Ishikawa (cell line): ENCODE results near the gene GRIN2A.

Experiments used
- CEBPB ChIP-seq: IDR thresholded peaks from 2 replicates; pipeline ENCODE4 v1.6.1; 2012
- CREB1 ChIP-seq: IDR thresholded peaks from 2 replicates; pipeline ENCODE4 v1.6.1; 2012; ENCODE audit warnings: low read depth
- EGR1 ChIP-seq: IDR thresholded peaks from 2 replicates; pipeline ENCODE4 v1.6.1; 2012
- EP300 ChIP-seq: IDR thresholded peaks from 2 replicates; pipeline ENCODE4 v1.6.1; 2012; ENCODE audit warnings: borderline replicate concordance
- FOXM1 ChIP-seq: IDR thresholded peaks from 2 replicates; pipeline ENCODE4 v1.6.1; 2012; ENCODE audit warnings: low read depth, borderline replicate concordance
- MAX ChIP-seq: IDR thresholded peaks from 2 replicates; pipeline ENCODE4 v1.6.1; 2012
- NFIC ChIP-seq: IDR thresholded peaks from 2 replicates; pipeline ENCODE4 v1.6.1; 2012
- RAD21 ChIP-seq: IDR thresholded peaks from 2 replicates; pipeline ENCODE4 v1.6.1; 2012; ENCODE audit warnings: low read depth
- REST ChIP-seq: IDR thresholded peaks from 2 replicates; pipeline ENCODE4 v1.6.1; 2012; ENCODE audit warnings: low read depth, mild to moderate bottlenecking
- TAF1 ChIP-seq: IDR thresholded peaks from 2 replicates; pipeline ENCODE4 v1.6.1; 2012; ENCODE audit warnings: low read depth, mild to moderate bottlenecking
- TCF12 ChIP-seq: IDR thresholded peaks from 2 replicates; pipeline ENCODE4 v1.6.1; 2012; ENCODE audit warnings: low read depth
- TEAD4 ChIP-seq: IDR thresholded peaks from 2 replicates; pipeline ENCODE4 v1.6.1; 2012
- USF1 ChIP-seq: IDR thresholded peaks from 2 replicates; pipeline ENCODE4 v1.6.1; 2012
- YY1 ChIP-seq: IDR thresholded peaks from 2 replicates; pipeline ENCODE4 v1.6.1; 2012; ENCODE audit warnings: low read depth
- ZBTB7A ChIP-seq: IDR thresholded peaks from 2 replicates; pipeline ENCODE4 v1.6.1; 2012; ENCODE audit warnings: low read depth

Gene GRIN2A

GRCh38 chr16:9969580-9969979 is 212.6 kb downstream of the GRIN2A start:
- TF ChIP-seq ZBTB7A (no peak), REST (no peak), RAD21 (no peak), FOXM1 (no peak), CREB1 (no peak), NFIC (no peak), YY1 (no peak), TEAD4 (no peak), EGR1 (no peak), MAX (no peak), USF1 (no peak), TAF1 (no peak), TCF12 (no peak), CEBPB (no peak), EP300 (no peak)

GRCh38 chr16:9966569-9967157 is 215.6 kb downstream of the GRIN2A start:
- TF ChIP-seq USF1: no peak
- no peak for TF ChIP-seq MAX

- no peak for TF ChIP-seq CEBPB
- no peak for TF ChIP-seq YY1
- TF ChIP-seq TEAD4: no peak
- TF ChIP-seq EP300: no peak
- no peak for TF ChIP-seq REST
- no peak for TF ChIP-seq TAF1
- TF ChIP-seq FOXM1: no peak
- no peak for TF ChIP-seq RAD21
- TF ChIP-seq ZBTB7A: no peak
- no peak for TF ChIP-seq EGR1
- no peak for TF ChIP-seq USF1
- TF ChIP-seq NFIC: no peak
- no peak for TF ChIP-seq CREB1
- TF ChIP-seq TCF12: no peak
- no peak for TF ChIP-seq MAX
Observed at GRCh38 chr16:9965079-9965478, 217.1 kb downstream of the GRIN2A start.

- TF ChIP-seq ZBTB7A (no peak), MAX (no peak), EP300 (no peak), FOXM1 (no peak), USF1 (no peak), CREB1 (no peak), TAF1 (no peak), EGR1 (no peak)
Observed at GRCh38 chr16:9964426-9964825, 217.8 kb downstream of the GRIN2A start.

- TF ChIP-seq TEAD4 (no peak), TAF1 (no peak), ZBTB7A (no peak), TCF12 (no peak), RAD21 (no peak), USF1 (no peak), EP300 (no peak), MAX (no peak), YY1 (no peak), NFIC (no peak), CREB1 (no peak), CEBPB (no peak), REST (no peak), EGR1 (no peak), FOXM1 (no peak)
Observed at GRCh38 chr16:9957433-9957832, 224.8 kb downstream of the GRIN2A start.
